ENCODE results near the gene DTNA.

The DTNA gene

GRCh38 chr18:34772887-34773286 is 62.8 kb downstream of the DTNA start:
- no peak for DNase-seq (ENCODE audit: low spot score)

DNA sequence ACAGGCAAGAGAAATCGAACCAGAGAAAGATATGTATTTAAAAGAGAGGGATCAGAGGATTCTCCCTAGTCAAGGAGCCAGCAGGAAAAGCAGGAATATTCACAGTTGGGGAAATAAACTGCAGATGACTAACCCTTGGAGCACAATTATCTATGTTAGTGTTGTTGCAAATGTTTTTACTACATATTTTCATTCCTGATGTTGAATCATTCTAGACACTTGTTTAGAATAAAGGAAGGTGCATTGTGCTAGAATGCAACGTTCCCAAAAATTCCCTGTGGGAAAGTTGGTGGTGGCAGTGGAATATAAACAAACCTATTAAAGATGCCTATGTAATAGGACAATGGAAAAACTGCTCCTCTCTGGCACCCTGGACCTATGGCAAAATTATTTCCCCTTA is 63.3 kb downstream of the DTNA start:
- DNase-seq (ENCODE audit: low spot score), result no peak

GRCh38 chr18:34773961-34774766 is 64.1 kb downstream of the DTNA start:
- peak; percentile 50 for DNase-seq (ENCODE audit: low spot score)

GRCh38 chr18:34775461-34775860 is 65.4 kb downstream of the DTNA start:
- no peak for DNase-seq (ENCODE audit: low spot score)

- no peak for DNase-seq (ENCODE audit: low spot score)
Observed at GRCh38 chr18:34779112-34779511, 69.0 kb downstream of the DTNA start.

- no peak for DNase-seq (ENCODE audit: low spot score)
Observed at GRCh38 chr18:34780856-34781255, 70.8 kb downstream of the DTNA start.

GRCh38 chr18:34783501-34783900 is 73.4 kb downstream of the DTNA start:
- DNase-seq (ENCODE audit: low spot score), result no peak

DNA sequence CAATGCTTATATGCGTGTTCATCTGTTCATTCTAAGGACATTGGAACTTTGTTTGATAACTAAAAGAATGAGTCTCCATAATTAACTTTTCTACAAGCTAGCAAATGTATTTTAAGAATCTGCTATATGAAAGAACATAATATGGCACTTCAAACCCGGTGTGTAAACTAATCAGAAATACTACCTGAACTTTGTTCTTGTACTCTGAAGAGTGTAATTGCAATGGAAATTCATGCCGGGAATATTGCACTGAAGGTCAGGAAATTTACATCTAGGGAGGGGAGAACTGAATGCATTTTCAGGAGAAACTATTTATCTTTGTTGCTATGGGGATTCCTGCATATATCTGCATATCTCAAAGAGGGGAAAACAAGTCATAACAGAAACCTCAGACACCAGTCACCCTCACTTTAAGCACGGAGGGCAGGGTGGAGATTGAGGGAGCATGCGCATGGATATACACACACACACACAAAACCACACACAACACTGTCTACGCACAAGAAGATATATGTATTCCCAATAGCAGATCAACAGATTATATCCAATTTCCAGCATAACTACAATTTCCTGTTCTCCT is 76.2 kb downstream of the DTNA start:
- DNase-seq (ENCODE audit: low spot score), result no peak

DNA sequence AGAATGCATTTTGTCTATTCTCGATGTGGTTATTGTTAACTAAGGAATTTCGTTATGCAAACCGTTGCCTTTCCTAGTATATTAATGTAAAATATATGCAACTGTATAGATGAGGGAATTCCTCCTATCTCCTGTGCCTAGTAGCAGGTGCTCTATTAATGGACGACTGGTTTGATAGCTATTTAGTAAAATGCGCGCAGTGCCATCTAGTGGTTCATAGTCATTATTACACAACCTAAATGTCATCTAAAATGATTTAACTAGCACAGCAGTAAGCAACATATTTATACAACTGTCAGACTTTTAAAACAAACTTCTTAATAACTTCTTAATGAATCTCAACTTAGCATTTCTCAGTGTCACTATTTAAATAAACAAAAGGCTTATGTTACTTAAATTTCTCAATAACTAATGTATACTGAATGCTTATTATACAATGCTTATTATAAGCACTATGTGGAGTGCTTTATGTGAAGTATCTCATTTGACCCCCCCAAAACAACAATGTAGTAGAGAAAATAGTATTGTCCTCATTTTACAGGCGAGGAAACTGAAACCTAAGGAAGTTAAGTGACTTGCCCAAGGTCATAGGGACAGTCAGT is 77.9 kb downstream of the DTNA start:
- DNase-seq (ENCODE audit: low spot score), result peak; percentile 71

- no peak for DNase-seq (ENCODE audit: low spot score)
Observed at GRCh38 chr18:34789768-34790344, 79.8 kb downstream of the DTNA start.

- DNase-seq (ENCODE audit: low spot score), result no peak
Observed at GRCh38 chr18:34794348-34794747, 84.2 kb downstream of the DTNA start.

DNA sequence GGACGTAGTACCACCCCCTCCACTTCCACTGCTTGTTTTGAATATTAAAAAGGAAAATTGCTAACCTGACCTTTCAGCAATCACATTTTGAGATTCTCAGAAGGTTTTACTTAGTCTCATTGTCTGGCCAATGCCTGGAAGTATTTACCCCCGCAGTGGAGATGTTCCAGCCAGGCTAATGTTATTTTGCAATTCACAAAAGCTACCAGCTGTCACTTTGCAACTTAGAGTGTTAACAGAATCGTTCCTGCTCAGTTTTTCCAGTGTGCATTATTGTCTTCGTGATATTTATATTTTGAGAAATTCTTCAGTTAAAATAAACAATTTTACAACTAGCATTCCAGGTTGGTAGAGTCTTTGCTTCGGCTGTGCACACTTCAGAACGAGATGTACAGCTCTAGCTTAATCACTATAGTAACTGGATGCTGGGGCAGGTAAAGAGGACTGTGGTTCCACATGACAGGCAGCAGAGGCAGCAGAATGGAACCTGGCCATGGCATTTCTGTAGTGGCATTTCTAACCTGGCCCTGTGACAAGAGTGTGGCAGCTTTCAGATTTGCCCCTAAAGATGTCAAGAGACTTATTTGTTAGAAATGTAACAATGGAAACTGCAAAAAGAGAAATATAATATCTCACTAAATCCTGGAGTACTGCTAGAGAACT is 85.1 kb downstream of the DTNA start:
- DNase-seq (ENCODE audit: low spot score), result no peak

- no peak for DNase-seq (ENCODE audit: low spot score)
Observed at GRCh38 chr18:34796035-34796657, 86.0 kb downstream of the DTNA start.

GRCh38 chr18:34799291-34799690 is 89.2 kb downstream of the DTNA start:
- no peak for DNase-seq (ENCODE audit: low spot score)

- no peak for DNase-seq (ENCODE audit: low spot score)
Observed at GRCh38 chr18:34800381-34800780, 90.3 kb downstream of the DTNA start.

DNA sequence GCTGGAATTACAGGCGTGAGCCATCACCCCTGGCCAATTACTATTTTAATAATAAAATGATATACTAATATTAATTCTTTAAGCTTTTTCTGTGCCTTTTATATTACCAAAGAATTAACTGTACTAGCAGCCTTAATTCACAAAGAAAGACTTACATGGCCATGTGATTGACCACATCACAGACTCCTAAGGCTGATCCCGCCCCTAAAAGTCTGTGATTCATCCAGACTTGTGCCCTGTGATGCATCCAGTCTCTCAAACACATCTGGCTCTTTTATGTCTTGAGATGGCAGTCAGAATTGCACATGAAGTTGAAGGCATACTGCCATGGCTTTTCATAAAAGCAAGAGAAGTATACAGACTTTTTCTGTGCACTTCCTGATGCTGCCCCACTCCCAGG is 91.7 kb downstream of the DTNA start:
- no peak for DNase-seq (ENCODE audit: low spot score)

DNA sequence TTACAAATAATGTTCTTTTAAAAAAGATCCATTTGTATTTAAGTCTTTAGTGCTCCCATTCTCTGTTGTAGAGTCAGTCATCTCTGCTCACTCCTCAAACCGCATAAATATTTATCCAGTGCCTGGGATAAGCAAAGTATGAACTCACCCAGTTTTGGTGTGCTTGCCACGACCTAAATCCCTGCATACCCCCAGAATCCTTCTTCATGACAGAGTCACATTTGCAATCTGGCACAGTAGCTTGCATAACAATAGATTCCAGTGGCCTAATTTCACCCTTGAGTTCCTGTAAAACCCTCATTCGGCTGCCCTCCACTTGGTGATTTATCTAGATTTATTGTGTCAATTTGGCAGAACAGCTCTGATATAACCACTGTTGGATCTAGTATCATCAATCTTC is 92.9 kb downstream of the DTNA start:
- DNase-seq (ENCODE audit: low spot score), result no peak

DNA sequence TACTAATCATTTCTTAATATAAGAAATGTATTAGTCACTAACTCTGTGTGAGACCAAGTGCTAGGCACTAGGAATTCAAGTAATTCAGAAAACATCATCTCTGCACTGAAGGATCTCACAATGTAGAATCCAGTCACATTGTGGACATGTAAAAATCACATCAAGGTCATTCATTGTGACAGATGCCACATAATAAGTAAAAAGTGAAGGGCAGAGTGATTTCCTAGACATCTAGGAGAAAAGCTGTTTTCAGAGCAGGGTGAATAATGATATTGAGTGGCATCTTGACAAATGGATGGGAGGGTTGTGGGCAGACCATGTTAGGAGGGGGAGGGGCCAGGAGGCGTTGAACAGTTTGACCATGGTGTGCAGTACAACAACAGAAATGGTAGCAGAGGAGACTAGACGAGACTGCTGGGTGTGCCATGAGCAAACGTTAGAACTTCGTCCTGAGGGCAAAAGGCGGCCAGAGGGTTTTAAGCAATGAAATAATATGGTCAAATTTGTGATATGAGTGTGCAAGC is 93.8 kb downstream of the DTNA start:
- no peak for DNase-seq (ENCODE audit: low spot score)

GRCh38 chr18:34805103-34805877 is 95.2 kb downstream of the DTNA start:
- no peak for DNase-seq (ENCODE audit: low spot score)

GRCh38 chr18:34805878-34806351 is 95.8 kb downstream of the DTNA start:
- DNase-seq (ENCODE audit: low spot score), result no peak

- DNase-seq (ENCODE audit: low spot score), result peak; percentile 54
Observed at GRCh38 chr18:34806527-34806926, 96.4 kb downstream of the DTNA start.

Data from globus pallidus (tissue), 1 donor.